VCaP (cell line): ENCODE data around the gene SLC25A18.
A peak's percentile ranks its signal among the peaks of the same experiment; 100 is the strongest.

Experiments used
- H3K27ac ChIP-seq: fragments of 450-650 bp; 2 replicates; pipeline ENCODE4 v1.5.1; 2017
- TF ChIP-seq, protein P1 (sequence below): fragments of 450-650 bp; conservative IDR thresholded peaks from 2 replicates; pipeline ENCODE4 v1.5.1; 2017; ENCODE audit warnings: mild to moderate bottlenecking, moderate library complexity

Gene SLC25A18

DNA sequence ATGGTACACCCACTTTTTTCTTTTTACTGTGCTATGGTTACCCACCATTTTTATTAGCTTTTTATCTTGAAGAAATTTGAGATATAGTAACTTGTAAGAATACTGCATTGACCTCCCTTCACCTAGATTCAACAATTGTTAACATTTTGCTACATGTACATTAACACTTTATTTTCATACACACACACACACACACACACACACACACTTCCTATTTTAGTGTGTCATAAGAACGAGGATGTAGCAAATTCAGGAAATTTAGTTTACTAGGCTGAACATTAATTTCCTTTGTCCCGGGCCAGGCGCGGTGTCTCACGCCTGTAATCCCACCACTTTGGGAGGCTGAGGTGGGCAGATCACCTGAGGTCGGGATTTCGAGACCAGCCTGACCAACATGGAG, 66.3 kb downstream of the SLC25A18 start:
- H3K27ac ChIP-seq: peak overlapping the region; percentile 89
- TF ChIP-seq, protein P1, sequence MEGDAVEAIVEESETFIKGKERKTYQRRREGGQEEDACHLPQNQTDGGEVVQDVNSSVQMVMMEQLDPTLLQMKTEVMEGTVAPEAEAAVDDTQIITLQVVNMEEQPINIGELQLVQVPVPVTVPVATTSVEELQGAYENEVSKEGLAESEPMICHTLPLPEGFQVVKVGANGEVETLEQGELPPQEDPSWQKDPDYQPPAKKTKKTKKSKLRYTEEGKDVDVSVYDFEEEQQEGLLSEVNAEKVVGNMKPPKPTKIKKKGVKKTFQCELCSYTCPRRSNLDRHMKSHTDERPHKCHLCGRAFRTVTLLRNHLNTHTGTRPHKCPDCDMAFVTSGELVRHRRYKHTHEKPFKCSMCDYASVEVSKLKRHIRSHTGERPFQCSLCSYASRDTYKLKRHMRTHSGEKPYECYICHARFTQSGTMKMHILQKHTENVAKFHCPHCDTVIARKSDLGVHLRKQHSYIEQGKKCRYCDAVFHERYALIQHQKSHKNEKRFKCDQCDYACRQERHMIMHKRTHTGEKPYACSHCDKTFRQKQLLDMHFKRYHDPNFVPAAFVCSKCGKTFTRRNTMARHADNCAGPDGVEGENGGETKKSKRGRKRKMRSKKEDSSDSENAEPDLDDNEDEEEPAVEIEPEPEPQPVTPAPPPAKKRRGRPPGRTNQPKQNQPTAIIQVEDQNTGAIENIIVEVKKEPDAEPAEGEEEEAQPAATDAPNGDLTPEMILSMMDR: no peak

DNA sequence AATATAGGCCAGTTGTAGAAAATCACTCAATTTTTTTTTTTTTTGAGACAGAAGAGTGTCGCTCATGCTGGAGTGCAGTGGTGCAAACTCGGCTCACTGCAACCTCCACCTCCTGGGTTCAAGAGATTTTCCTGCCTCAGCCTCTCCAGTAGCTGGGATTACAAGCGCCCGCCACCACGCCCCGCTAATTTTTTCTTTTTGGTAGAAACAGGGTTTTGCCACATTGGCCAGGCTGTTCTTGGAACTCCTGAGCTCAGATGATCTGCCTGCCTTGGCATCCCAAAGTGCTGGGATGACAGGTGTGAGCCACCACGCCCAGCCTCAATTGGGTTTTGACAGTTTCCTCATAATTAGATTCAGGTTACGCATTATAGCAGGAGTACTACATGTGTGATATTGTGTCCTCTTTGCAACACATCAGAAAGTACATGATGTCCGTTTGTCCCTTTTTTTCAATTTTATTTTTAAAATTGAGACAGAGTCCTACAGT, 67.8 kb downstream of the SLC25A18 start:
- TF ChIP-seq, protein P1: no peak
- H3K27ac ChIP-seq: no peak overlapping the region

DNA sequence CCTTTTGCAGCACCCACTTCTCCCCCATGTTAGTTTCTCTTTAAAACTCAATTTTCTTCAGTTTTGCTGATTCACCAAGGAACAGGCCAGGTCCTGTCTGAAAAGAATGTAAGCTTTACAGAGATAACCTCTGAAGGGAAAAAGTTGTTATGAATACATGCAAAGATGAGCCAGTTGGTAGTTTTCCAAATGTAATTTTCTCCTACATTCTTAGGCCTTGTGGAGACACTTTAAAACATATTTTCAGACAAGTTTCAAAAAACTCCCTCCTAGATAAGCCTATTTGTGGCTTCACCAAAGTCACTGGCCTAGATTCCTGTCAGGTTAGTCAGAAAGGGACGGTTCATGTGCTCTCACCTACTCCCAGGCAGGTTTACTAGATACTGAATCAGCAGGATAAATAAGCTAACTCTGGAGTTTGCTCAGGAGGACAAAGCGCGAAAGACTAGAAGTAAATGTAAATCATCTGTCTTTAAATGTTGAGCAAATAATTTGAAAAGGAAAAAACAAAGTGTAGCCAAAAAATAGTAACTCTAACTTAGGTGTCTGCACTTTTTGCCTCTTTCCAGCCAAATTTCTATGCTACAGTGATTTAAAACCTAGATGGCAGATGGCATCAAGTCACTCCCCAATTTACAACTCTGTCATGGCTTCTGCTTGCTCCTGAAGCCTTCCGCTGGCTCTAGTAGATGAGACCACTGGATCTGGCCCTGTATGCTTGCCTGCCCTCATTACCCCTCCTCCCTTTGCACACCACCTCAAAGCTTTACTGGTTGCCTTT, 70.1 kb downstream of the SLC25A18 start:
- TF ChIP-seq, protein P1: no peak
- peak overlapping the region; percentile 16; the same call in 1 of the 2 replicates for H3K27ac ChIP-seq

DNA sequence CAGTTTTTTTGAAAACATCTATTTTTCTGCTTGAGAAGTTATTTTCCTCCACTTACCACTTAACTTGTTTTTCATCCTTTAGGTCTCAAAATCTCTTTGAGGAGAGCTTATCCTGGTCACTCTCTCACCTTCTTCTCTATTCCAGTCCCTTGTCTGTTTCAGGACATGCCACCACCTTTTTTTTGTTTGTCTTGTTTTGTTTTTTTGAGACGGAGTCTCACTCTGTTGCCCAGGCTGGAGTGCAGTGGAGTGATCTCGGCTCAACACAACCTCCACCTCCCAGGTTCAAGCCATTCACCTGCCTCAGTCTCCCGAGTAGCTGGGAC, 70.7 kb downstream of the SLC25A18 start:
- no peak overlapping the region; the same call in 1 of the 2 replicates for H3K27ac ChIP-seq
- TF ChIP-seq, protein P1: no peak

DNA sequence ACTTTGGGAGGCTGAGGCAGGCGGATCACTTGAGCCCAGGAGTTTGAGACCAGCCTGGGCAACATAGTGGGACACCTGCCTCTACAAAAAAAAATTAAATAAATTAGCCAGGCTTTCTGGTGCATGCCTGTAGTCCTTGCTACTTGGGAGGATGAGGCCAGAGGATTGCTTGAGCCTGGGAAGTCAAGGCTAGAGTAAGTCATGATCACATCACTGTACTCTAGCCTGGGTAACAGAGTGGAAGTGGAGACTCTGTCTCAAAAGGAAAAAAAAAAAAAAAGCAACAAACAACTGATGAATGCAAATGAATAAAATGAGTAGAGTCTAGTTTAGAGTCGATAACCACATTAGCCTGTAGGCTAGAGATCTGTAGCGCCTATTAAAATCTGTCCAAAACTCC, 71.4 kb downstream of the SLC25A18 start:
- TF ChIP-seq, protein P1: no peak
- no peak overlapping the region for H3K27ac ChIP-seq

DNA sequence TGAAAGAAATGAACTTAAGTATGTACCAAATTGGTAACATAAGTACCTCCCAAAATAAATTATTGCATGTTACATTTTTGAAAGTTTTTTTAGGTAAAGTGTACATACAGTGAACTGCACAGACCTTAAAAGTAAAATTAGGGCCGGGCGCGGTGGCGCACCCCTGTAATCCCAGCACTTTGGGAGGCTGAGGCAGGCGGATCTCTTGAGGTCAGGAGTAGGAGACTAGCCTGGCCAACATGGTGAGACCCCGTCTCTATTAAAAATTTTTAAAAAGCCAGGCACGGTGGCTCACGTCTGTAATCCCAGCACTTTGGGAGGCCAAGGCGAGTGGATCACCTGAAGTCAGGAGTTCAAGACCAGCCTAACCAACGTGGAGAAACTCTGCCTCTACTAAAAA, 73.6 kb downstream of the SLC25A18 start:
- H3K27ac ChIP-seq: peak overlapping the region; percentile 100

DNA sequence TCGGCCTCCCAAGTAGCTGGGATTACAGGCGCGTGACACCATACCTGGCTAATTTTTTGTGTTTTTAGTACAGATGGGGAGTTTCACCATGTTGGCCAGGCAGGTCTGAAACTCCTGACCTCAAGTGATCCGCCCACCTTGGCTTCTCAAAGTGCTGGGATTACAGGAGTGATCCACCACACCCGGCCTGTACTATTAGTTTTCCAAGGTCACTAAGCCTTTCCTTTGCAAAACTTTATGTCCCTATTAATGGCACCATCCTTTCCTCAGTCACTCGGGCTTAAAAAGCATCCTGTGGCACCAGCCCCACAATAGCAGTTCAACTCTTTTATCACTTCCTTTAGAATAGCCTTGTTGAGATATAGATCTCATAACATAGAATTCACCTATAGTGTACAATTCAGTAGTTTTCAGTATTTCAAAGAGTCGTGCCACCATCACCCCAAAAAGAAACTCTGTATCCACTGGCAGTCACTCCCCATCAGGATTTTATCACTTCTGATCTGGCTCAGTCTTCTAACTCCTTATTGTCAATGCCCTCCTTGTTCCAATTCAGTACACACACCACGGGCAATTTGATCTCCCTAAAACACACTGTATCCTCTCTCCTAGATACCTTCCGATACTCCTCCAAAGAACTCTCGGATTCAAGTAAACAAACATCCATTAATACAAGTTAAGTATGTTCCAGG, 74.3 kb downstream of the SLC25A18 start:
- H3K27ac ChIP-seq: peak overlapping the region; percentile 100
- TF ChIP-seq, protein P1: no peak

DNA sequence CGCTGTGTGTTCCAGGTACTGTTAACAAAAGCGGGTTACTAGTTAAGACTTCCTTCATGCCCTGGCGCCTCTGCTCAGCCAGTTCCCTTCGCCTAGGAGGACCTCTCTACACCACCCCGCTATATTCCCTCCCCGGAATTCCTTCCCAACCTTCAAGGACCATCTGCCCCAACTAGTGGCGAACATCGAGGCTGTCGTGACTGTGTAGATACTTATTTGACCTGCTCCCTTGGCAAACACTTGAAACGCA, 74.8 kb downstream of the SLC25A18 start:
- TF ChIP-seq, protein P1: no peak

More for the DNA sequence above, 74.8 kb downstream of the SLC25A18 start:
- H3K27ac ChIP-seq: peak overlapping the region; percentile 100
